ENCODE data around the gene PARK7. TPM values are rescaled to one million over a fixed set of nuclear protein-coding genes. Genes with fewer than 3 reads are reported as not detected.
"Not testable (repeated sequence)": the region's sequence is repeated elsewhere in the genome, so short reads cannot be mapped to it uniquely, and the experiment has no call there.

The PARK7 gene
- total RNA-seq, 3 donors from 2014 or later: 401 to 466 (median 411) TPM

- Mint-ChIP-seq H3K27me3 (ENCODE audit: low read depth) (no peaks in the 10 kb centered on the region), H3K4me1 (ENCODE audit: low read depth) (peaks cover 54% of the 10 kb centered on the region), H3K4me3 (peak overlapping the region; percentile 99), H3K9me3 (no peaks in the 10 kb centered on the region), H3K36me3 (ENCODE audit: insufficient read depth) (peaks cover 25% of the 10 kb centered on the region)
- DNase-seq (no peak), ATAC-seq (peak in 1 of 2 donors; percentile 19)
These were observed 670 bp upstream of the PARK7 start for GRCh38 chr1:7960867-7961215.

- ATAC-seq (peak; percentile 38 to 51), DNase-seq (no peak)
- Mint-ChIP-seq H3K36me3 (ENCODE audit: insufficient read depth) (peaks cover 33% of the 10 kb centered on the region), H3K27me3 (ENCODE audit: low read depth) (no peaks in the 10 kb centered on the region), H3K9me3 (no peaks in the 10 kb centered on the region), H3K4me1 (ENCODE audit: low read depth) (peaks cover 53% of the 10 kb centered on the region), H3K4me3 (peak overlapping the region; percentile 99)
These were observed 464 bp downstream of the PARK7 start for GRCh38 chr1:7962014-7962335.

- H3K36me3 Mint-ChIP-seq (ENCODE audit: insufficient read depth): peaks cover 38% of the 10 kb centered on the region
These were observed 1.3 kb downstream of the PARK7 start for GRCh38 chr1:7962636-7963377.

GRCh38 chr1:7963378-7963730, 1.8 kb downstream of the PARK7 start:
- not testable (repeated sequence) for ATAC-seq; H3K9me3 Mint-ChIP-seq; DNase-seq; H3K27me3 Mint-ChIP-seq (ENCODE audit: low read depth)
- H3K4me1 Mint-ChIP-seq (ENCODE audit: low read depth): peaks cover 54% of the 10 kb centered on the region
- H3K36me3 Mint-ChIP-seq (ENCODE audit: insufficient read depth): peaks cover 38% of the 10 kb centered on the region
- peak overlapping the region; percentile 99 for H3K4me3 Mint-ChIP-seq

More at GRCh38 chr1:7962636-7963377, 1.3 kb downstream of the PARK7 start:
- ATAC-seq (no peak), DNase-seq (no peak)
- Mint-ChIP-seq H3K4me1 (ENCODE audit: low read depth) (peaks cover 54% of the 10 kb centered on the region), H3K27me3 (ENCODE audit: low read depth) (no peaks in the 10 kb centered on the region), H3K4me3 (peak overlapping the region; percentile 99), H3K9me3 (no peaks in the 10 kb centered on the region)

GRCh38 chr1:7963841-7964240, 2.3 kb downstream of the PARK7 start:
- not testable (repeated sequence) for ATAC-seq; DNase-seq; H3K27me3 Mint-ChIP-seq (ENCODE audit: low read depth); H3K9me3 Mint-ChIP-seq
- H3K36me3 Mint-ChIP-seq (ENCODE audit: insufficient read depth): peaks cover 39% of the 10 kb centered on the region
- peak overlapping the region; percentile 99 for H3K4me3 Mint-ChIP-seq
- peaks cover 54% of the 10 kb centered on the region for H3K4me1 Mint-ChIP-seq (ENCODE audit: low read depth)

- Mint-ChIP-seq H3K4me3 (peak overlapping the region; percentile 99), H3K27me3 (ENCODE audit: low read depth) (no peaks in the 10 kb centered on the region), H3K36me3 (ENCODE audit: insufficient read depth) (peaks cover 43% of the 10 kb centered on the region), H3K9me3 (no peaks in the 10 kb centered on the region), H3K4me1 (ENCODE audit: low read depth) (peaks cover 51% of the 10 kb centered on the region)
- DNase-seq: no peak
- no peak for ATAC-seq
These were observed 3.0 kb downstream of the PARK7 start for GRCh38 chr1:7964476-7964875.

- Mint-ChIP-seq H3K36me3 (ENCODE audit: insufficient read depth) (peaks cover 52% of the 10 kb centered on the region), H3K9me3 (no peaks in the 10 kb centered on the region), H3K27me3 (ENCODE audit: low read depth) (no peaks in the 10 kb centered on the region), H3K4me1 (ENCODE audit: low read depth) (peaks cover 41% of the 10 kb centered on the region), H3K4me3 (no peak overlapping the region)
- no peak for DNase-seq
- no peak for ATAC-seq
These were observed 5.7 kb downstream of the PARK7 start for GRCh38 chr1:7967196-7967595.

- DNase-seq: no peak
- ATAC-seq: no peak
- H3K9me3 Mint-ChIP-seq: no peaks in the 10 kb centered on the region
- no peak overlapping the region for H3K4me3 Mint-ChIP-seq
- no peaks in the 10 kb centered on the region for H3K27me3 Mint-ChIP-seq (ENCODE audit: low read depth)
- peaks cover 54% of the 10 kb centered on the region for H3K36me3 Mint-ChIP-seq (ENCODE audit: insufficient read depth)
- peaks cover 39% of the 10 kb centered on the region for H3K4me1 Mint-ChIP-seq (ENCODE audit: low read depth)
These were observed 6.1 kb downstream of the PARK7 start for GRCh38 chr1:7967651-7968050.

- Mint-ChIP-seq H3K27me3 (ENCODE audit: low read depth) (no peaks in the 10 kb centered on the region), H3K36me3 (ENCODE audit: insufficient read depth) (peaks cover 39% of the 10 kb centered on the region), H3K9me3 (no peaks in the 10 kb centered on the region), H3K4me1 (ENCODE audit: low read depth) (peaks cover 20% of the 10 kb centered on the region), H3K4me3 (no peak overlapping the region)
- ATAC-seq (no peak), DNase-seq (no peak)
These were observed 8.7 kb downstream of the PARK7 start for GRCh38 chr1:7970246-7970645.

GRCh38 chr1:7971024-7971423, 9.5 kb downstream of the PARK7 start:
- Mint-ChIP-seq H3K4me3 (no peak overlapping the region), H3K36me3 (ENCODE audit: insufficient read depth) (peaks cover 33% of the 10 kb centered on the region), H3K27me3 (ENCODE audit: low read depth) (no peaks in the 10 kb centered on the region), H3K9me3 (no peaks in the 10 kb centered on the region), H3K4me1 (ENCODE audit: low read depth) (peaks cover 14% of the 10 kb centered on the region)
- no peak for DNase-seq
- no peak for ATAC-seq

GRCh38 chr1:7972285-7972684, 10.8 kb downstream of the PARK7 start:
- DNase-seq: no peak
- Mint-ChIP-seq H3K4me1 (ENCODE audit: low read depth) (peaks cover 4% of the 10 kb centered on the region), H3K9me3 (no peaks in the 10 kb centered on the region), H3K27me3 (ENCODE audit: low read depth) (no peaks in the 10 kb centered on the region), H3K4me3 (no peak overlapping the region), H3K36me3 (ENCODE audit: insufficient read depth) (peaks cover 27% of the 10 kb centered on the region)
- ATAC-seq: no peak

GRCh38 chr1:7973086-7973485, 11.6 kb downstream of the PARK7 start:
- ATAC-seq (no peak), DNase-seq (no peak)
- Mint-ChIP-seq H3K9me3 (no peaks in the 10 kb centered on the region), H3K4me1 (ENCODE audit: low read depth) (peaks cover 2% of the 10 kb centered on the region), H3K4me3 (no peak overlapping the region), H3K36me3 (ENCODE audit: insufficient read depth) (peaks cover 26% of the 10 kb centered on the region), H3K27me3 (ENCODE audit: low read depth) (no peaks in the 10 kb centered on the region)

- no peak for DNase-seq
- H3K4me1 Mint-ChIP-seq (ENCODE audit: low read depth): peaks cover 2% of the 10 kb centered on the region
- peaks cover 22% of the 10 kb centered on the region for H3K36me3 Mint-ChIP-seq (ENCODE audit: insufficient read depth)
- ATAC-seq: peak; percentile 74 to 89
- no peaks in the 10 kb centered on the region for H3K27me3 Mint-ChIP-seq (ENCODE audit: low read depth)
- no peaks in the 10 kb centered on the region for H3K9me3 Mint-ChIP-seq
- H3K4me3 Mint-ChIP-seq: no peak overlapping the region
These were observed 13.8 kb downstream of the PARK7 start for GRCh38 chr1:7975212-7975865.

GRCh38 chr1:7980984-7981383, 19.5 kb downstream of the PARK7 start:
- DNase-seq (no peak), ATAC-seq (no peak)
- no peaks in the 10 kb centered on the region for H3K27me3 Mint-ChIP-seq (ENCODE audit: low read depth)
- H3K9me3 Mint-ChIP-seq: no peaks in the 10 kb centered on the region
- peaks cover 7% of the 10 kb centered on the region for H3K4me1 Mint-ChIP-seq (ENCODE audit: low read depth)
- H3K4me3 Mint-ChIP-seq: no peak overlapping the region
- peaks cover 35% of the 10 kb centered on the region for H3K36me3 Mint-ChIP-seq (ENCODE audit: insufficient read depth)

- peaks cover 7% of the 10 kb centered on the region for H3K4me1 Mint-ChIP-seq (ENCODE audit: low read depth)
- H3K9me3 Mint-ChIP-seq: no peaks in the 10 kb centered on the region
- H3K36me3 Mint-ChIP-seq (ENCODE audit: insufficient read depth): peaks cover 38% of the 10 kb centered on the region
- H3K4me3 Mint-ChIP-seq: no peak overlapping the region
- H3K27me3 Mint-ChIP-seq (ENCODE audit: low read depth): no peaks in the 10 kb centered on the region
- no peak for ATAC-seq
- no peak for DNase-seq
These were observed 21.7 kb downstream of the PARK7 start for GRCh38 chr1:7983086-7983778.
